DND-41 (cell line): ENCODE results near the gene ALDH2.
"Not testable (repeated sequence)": the region's sequence is repeated elsewhere in the genome, so short reads cannot be mapped to it uniquely, and the experiment has no call there.

Experiments
- ATAC-seq: fragments of 200-7000 bp; cut with Tn5 transposase; 3 replicates; pipeline ENCODE4 v1.9.1; 2021; ENCODE audit warnings: low read depth; ENCODE audit not compliant: insufficient read depth
- DNase-seq: peaks from one replicate; pipeline ENCODE4 v3.0.0-alpha.2; 2020
- H2AFZ ChIP-seq: 2 replicates; pipeline ENCODE4 v1.6.0; 2012; ENCODE audit warnings: low read depth, low read length
- H3K27ac ChIP-seq: 2 replicates; pipeline ENCODE4 v1.5.1; 2012; ENCODE audit warnings: low read length, inconsistent platforms
- H3K27me3 ChIP-seq: fragments of 200-600 bp; sonication (generic); 2 replicates; pipeline ENCODE4 v1.6.0; 2012; ENCODE audit warnings: low read length, mild to moderate bottlenecking, inconsistent platforms; ENCODE audit not compliant: insufficient read depth, poor library complexity
- H3K36me3 ChIP-seq: 2 replicates; pipeline ENCODE4 v1.5.1; 2012; ENCODE audit warnings: low read length, inconsistent platforms; ENCODE audit not compliant: insufficient read depth
- H3K4me1 ChIP-seq: 2 replicates; pipeline ENCODE4 v1.5.1; 2012; ENCODE audit warnings: mild to moderate bottlenecking, low read length; ENCODE audit not compliant: insufficient read depth
- H3K4me2 ChIP-seq: 2 replicates; pipeline ENCODE4 v1.6.0; 2012; ENCODE audit warnings: mild to moderate bottlenecking, moderate library complexity, low read length, inconsistent platforms; ENCODE audit not compliant: insufficient read depth
- H3K4me3 ChIP-seq, 2 experiments: fragments of 200-600 bp in 1 of 2; shearing (Covaris generic) in 1 of 2; 2 replicates each; pipeline ENCODE4 v1.5.1; 2012 to 2016; ENCODE audit warnings: inconsistent platforms in 2 of 2, low read length in 2 of 2, mild to moderate bottlenecking in 2 of 2, low read depth in 1 of 2, moderate library complexity in 1 of 2
- H3K79me2 ChIP-seq: 2 replicates; pipeline ENCODE4 v1.6.0; 2012; ENCODE audit warnings: low read length, inconsistent platforms; ENCODE audit not compliant: insufficient read depth
- H3K9ac ChIP-seq: 2 replicates; pipeline ENCODE4 v1.6.0; 2012; ENCODE audit warnings: low read depth, mild to moderate bottlenecking, inconsistent platforms, low read length, moderate library complexity
- H3K9me3 ChIP-seq: 2 replicates; pipeline ENCODE4 v1.5.1; 2012; ENCODE audit warnings: low read length, moderate library complexity, mild to moderate bottlenecking, inconsistent platforms; ENCODE audit not compliant: insufficient read depth, severe bottlenecking
- H4K20me1 ChIP-seq: 2 replicates; pipeline ENCODE4 v1.6.0; 2012; ENCODE audit warnings: low read length; ENCODE audit not compliant: insufficient read depth
- EZH2 ChIP-seq: IDR thresholded peaks from 3 replicates; pipeline ENCODE4 v1.6.1; 2012; ENCODE audit warnings: borderline replicate concordance, low read depth, mild to moderate bottlenecking, moderate library complexity, low read length, inconsistent platforms; ENCODE audit not compliant: severe bottlenecking
- TF ChIP-seq, protein P1 (sequence below): IDR thresholded peaks from 2 replicates; pipeline ENCODE4 v1.5.1; 2012; ENCODE audit warnings: borderline replicate concordance, low read length, moderate library complexity, mild to moderate bottlenecking; ENCODE audit not compliant: poor library complexity, severe bottlenecking; ENCODE audit errors: extremely low read depth

ALDH2 gene

DNA sequence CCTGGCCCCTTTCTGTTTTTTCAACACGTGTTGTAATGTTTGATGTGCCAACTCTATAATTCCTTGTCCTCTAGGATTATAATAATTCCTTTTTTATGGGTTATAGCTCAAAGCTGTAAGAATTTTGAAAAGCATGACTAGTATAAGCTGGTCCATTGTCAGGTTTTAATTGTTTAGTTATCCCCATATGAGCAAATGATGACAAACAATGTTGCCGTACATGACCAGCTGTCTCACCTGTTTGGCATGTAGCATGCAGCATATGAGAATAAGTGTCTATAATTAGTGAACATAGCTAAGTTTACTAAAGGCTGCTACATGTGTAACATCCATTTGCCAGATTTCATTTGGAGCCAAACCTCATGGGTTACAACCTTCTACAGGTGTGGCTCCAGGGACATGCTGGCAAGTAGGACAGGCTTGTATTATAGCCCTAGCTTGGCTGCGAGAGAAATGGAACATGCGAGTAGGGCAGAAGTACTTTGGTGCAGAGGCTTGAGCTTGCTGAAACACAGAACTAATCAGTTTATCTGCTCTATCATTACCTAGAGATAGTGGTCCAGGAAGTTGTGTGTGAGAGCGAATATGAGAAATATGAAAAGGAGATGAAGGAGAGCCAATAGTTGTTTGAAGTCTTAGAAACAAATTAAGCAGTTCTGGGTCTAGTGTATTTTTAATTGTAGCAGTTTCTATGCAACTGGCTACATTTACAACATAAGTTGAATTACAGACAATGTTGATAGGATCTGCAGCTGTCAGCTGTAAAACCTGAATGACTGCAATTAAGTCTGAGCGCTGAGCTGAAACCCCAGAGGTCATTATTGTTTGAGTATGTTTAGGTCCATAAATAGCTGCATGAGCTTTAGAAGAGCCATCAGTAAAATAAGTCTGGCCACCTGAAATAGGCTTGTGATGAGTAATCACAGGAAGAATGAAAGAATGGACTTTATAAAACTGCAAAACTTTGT, 52.7 kb downstream of the ALDH2 start:
- no peaks in the 10 kb centered on the region for H3K4me1 ChIP-seq
- H3K36me3 ChIP-seq, result no peaks in the 10 kb centered on the region
- no peak for ATAC-seq
- H3K4me2 ChIP-seq, result no peak overlapping the region
- no peak for TF ChIP-seq EZH2
- TF ChIP-seq, protein P1, sequence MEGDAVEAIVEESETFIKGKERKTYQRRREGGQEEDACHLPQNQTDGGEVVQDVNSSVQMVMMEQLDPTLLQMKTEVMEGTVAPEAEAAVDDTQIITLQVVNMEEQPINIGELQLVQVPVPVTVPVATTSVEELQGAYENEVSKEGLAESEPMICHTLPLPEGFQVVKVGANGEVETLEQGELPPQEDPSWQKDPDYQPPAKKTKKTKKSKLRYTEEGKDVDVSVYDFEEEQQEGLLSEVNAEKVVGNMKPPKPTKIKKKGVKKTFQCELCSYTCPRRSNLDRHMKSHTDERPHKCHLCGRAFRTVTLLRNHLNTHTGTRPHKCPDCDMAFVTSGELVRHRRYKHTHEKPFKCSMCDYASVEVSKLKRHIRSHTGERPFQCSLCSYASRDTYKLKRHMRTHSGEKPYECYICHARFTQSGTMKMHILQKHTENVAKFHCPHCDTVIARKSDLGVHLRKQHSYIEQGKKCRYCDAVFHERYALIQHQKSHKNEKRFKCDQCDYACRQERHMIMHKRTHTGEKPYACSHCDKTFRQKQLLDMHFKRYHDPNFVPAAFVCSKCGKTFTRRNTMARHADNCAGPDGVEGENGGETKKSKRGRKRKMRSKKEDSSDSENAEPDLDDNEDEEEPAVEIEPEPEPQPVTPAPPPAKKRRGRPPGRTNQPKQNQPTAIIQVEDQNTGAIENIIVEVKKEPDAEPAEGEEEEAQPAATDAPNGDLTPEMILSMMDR, result no peak
- H3K27me3 ChIP-seq, result peaks cover 4% of the 10 kb centered on the region
- no peaks in the 10 kb centered on the region for H3K9me3 ChIP-seq
- no peak overlapping the region for H2AFZ ChIP-seq
- DNase-seq, result no peak
- no peaks in the 10 kb centered on the region; the same call in 1 of the 2 replicates for H4K20me1 ChIP-seq
- H3K27ac ChIP-seq, result no peak overlapping the region
- no peak overlapping the region for H3K4me3 ChIP-seq
- H3K9ac ChIP-seq, result no peak overlapping the region
- H3K79me2 ChIP-seq, result no peaks in the 10 kb centered on the region

DNA sequence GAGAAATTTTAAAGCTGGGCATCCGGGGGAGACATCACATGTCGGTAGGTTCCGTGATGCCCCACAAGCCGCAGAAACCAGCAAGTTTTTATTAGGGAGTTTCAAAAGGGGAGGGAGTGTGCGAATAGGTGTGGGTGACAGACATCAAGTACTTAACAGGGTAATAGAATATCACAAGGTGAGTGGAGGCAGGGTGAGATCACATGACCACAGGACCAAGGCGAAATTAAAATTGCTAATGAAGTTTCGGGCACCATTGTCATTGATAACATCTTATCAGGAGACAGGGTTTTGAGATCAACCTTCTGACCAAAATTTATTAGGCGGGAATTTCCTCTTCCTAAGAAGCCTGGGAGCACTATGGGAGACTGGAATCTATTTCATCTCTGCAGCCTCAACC, 54.1 kb downstream of the ALDH2 start:
- not testable (repeated sequence) for DNase-seq, H3K4me1 ChIP-seq, H3K4me2 ChIP-seq, H4K20me1 ChIP-seq, H3K27me3 ChIP-seq, ATAC-seq, H2AFZ ChIP-seq, H3K9me3 ChIP-seq, H3K4me3 ChIP-seq, H3K9ac ChIP-seq, H3K79me2 ChIP-seq, H3K27ac ChIP-seq, H3K36me3 ChIP-seq

DNA sequence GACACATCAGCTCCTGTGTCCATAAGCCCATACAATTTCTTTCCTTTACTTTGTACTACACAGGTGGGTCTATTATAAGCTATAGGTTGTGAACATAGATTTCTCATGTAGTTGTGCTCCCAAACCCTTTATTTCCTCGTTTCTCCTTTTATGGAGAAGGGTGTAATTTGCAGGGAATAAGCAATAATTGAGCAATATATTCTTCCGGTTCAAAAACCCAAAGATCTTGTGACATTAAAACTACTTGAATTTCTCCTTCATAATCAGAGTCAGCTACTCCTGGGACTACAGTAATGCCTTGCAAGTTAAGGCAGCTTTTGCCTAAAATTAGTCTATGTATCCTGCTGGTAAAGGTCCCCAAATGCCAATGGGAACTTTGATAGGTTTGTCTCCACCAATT, 56.2 kb downstream of the ALDH2 start:
- no peak for TF ChIP-seq EZH2
- TF ChIP-seq, protein P1, result no peak
- Histone ChIP-seq H3K4me3 (no peak overlapping the region), H3K36me3 (no peaks in the 10 kb centered on the region), H3K4me1 (no peaks in the 10 kb centered on the region), H2AFZ (no peak overlapping the region), H3K4me2 (no peak overlapping the region), H3K9me3 (no peaks in the 10 kb centered on the region), H3K27ac (no peak overlapping the region), H3K27me3 (peaks cover 4% of the 10 kb centered on the region), H4K20me1 (no peaks in the 10 kb centered on the region; the same call in 1 of the 2 replicates), H3K9ac (no peak overlapping the region), H3K79me2 (no peaks in the 10 kb centered on the region)
- no peak for ATAC-seq
- DNase-seq, result no peak

DNA sequence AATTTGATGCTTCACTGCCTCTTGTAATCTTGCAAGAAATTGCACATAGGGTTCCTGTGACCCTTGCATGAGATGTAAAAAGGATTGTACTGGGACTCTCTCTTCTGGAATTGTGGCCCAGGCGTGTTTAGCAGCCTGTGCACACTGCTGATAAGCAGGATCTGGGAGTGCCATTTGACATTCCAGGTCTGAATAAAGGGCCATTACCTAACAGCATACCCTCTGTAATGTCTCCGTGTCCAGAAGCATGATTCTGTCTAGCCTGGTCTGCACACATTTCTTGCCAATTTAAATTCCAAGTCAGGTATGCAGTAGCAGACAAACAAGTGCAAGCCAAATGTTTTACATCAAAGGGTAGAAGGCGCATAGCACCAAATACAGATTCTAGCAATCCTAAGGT, 57.2 kb downstream of the ALDH2 start:
- H3K9me3 ChIP-seq, result no peaks in the 10 kb centered on the region
- H3K27ac ChIP-seq, result no peak overlapping the region
- H2AFZ ChIP-seq, result no peak overlapping the region
- H3K27me3 ChIP-seq, result peaks cover 4% of the 10 kb centered on the region
- no peaks in the 10 kb centered on the region for H3K36me3 ChIP-seq
- H3K79me2 ChIP-seq, result no peaks in the 10 kb centered on the region
- H4K20me1 ChIP-seq, result no peaks in the 10 kb centered on the region; the same call in 1 of the 2 replicates
- no peak overlapping the region for H3K4me3 ChIP-seq
- TF ChIP-seq EZH2, result no peak
- TF ChIP-seq, protein P1, result no peak
- no peak overlapping the region for H3K9ac ChIP-seq
- no peak for ATAC-seq
- H3K4me2 ChIP-seq, result no peak overlapping the region
- H3K4me1 ChIP-seq, result no peaks in the 10 kb centered on the region
- no peak for DNase-seq
